ES-I3 (cell line): ENCODE results near the gene CIT.

ENCODE experiments used
- H3K36me3 ChIP-seq: 2 replicates; pipeline ENCODE4 v1.6.1; 2013; ENCODE audit warnings: mild to moderate bottlenecking, low read length, control low read depth, moderate library complexity; ENCODE audit not compliant: insufficient read depth
- H3K4me1 ChIP-seq: 2 replicates; pipeline ENCODE4 v1.6.1; 2013; ENCODE audit warnings: mild to moderate bottlenecking, control low read depth, low read length; ENCODE audit not compliant: insufficient read depth
- H3K9ac ChIP-seq: 2 replicates; pipeline ENCODE4 v1.6.1; 2013; ENCODE audit warnings: low read depth, mild to moderate bottlenecking, low read length, moderate library complexity
- H3K9me3 ChIP-seq: 2 replicates; pipeline ENCODE4 v1.6.1; 2013; ENCODE audit warnings: mild to moderate bottlenecking, low read length, moderate library complexity; ENCODE audit not compliant: control insufficient read depth, insufficient read depth

The CIT gene

GRCh38 chr12:119673634-119674033, 203.5 kb downstream of the CIT start:
- peaks cover 51% of the 10 kb centered on the region for H3K36me3 ChIP-seq
- H3K4me1 ChIP-seq = no peaks in the 10 kb centered on the region
- no peaks in the 10 kb centered on the region for H3K9me3 ChIP-seq
- no peak overlapping the region for H3K9ac ChIP-seq

GRCh38 chr12:119672194-119672593, 204.9 kb downstream of the CIT start:
- no peak overlapping the region for H3K9ac ChIP-seq
- H3K36me3 ChIP-seq = peaks cover 40% of the 10 kb centered on the region

DNA sequence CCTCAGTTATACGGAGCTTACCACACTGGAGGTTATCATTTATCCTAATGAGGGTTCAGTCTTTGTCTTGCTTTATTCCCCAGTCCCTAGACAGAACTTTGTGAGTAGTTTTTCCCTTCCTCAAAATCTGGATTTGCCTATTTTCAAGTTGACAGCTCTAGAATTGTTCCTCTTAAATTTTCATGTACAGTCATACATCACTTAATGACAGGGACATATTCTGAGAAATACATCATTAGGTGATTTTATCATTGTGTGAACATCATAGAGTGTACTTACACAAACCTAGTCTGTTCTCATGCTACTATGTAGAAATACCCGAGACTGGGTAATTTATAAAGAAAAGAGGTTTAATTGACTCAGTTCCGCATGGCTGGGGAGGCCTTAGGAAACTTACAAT, 206.1 kb downstream of the CIT start:
- peaks cover 33% of the 10 kb centered on the region for H3K36me3 ChIP-seq
- H3K9me3 ChIP-seq = no peaks in the 10 kb centered on the region
- no peak overlapping the region for H3K9ac ChIP-seq
- no peaks in the 10 kb centered on the region; the same call in 1 of the 2 replicates for H3K4me1 ChIP-seq

More at GRCh38 chr12:119672194-119672593, 204.9 kb downstream of the CIT start:
- Histone ChIP-seq H3K4me1 (no peaks in the 10 kb centered on the region), H3K9me3 (no peaks in the 10 kb centered on the region)

DNA sequence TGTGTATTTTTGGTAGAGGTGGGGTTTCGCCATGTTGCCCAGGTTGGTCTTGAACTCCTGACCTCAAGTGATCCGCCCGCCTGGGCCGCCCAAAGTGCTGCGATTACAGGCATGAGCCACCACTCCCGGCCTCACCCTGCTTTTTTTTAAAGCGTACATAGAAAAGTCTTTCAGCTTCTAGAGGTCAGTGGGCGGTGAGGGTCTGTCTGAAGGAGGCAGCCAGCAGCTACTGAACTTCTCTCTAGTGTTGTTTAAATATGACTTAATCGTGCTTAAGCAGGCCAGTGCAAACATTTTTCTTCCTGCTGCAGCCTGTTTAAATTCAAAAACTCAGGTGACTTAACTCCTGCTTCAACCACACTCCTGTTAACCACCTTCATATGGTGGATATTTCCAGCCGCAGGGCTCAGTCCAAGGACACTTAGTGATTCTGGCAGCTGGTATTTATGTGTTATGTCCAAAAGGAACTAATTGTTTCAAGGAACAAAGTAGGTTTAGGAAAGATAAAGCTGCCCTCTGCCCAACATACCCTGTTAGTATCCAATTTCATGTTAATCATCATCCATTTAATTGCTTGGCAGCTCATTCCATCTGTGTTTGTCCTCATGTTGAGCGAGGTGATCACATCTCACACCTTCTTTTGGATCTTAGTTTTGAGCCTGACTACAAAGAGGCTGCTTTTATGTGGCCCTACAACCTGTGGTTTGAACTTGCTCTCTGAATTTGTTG, 207.2 kb downstream of the CIT start:
- H3K9me3 ChIP-seq = no peaks in the 10 kb centered on the region
- H3K36me3 ChIP-seq = peaks cover 25% of the 10 kb centered on the region
- no peaks in the 10 kb centered on the region; the same call in 1 of the 2 replicates for H3K4me1 ChIP-seq
- H3K9ac ChIP-seq = no peak overlapping the region

DNA sequence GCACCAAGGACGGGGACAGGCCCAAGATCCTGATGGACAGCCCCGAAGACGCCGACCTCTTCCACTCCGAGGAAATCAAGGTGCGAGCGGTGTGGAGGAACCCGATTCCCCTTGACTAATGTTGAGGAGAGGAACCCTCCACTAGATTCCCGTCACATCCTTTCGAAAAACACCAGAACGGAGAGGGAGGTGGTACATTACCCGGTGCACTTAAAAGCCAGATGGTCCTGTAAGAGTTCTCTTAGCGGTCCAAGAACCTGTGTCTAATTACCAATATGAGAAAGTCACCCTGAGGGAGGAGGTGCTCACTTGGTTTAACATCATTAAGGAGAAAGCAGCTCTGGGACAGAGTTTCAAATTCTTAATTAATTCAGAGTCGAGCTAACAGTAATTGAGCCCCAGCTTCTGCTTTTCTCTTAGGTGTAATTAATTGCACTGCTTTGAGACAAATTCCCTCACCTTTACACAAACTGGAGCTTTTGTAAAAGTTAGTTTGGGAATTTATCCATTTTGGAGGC, 208.7 kb downstream of the CIT start:
- peak overlapping the region; percentile 95 for H3K9ac ChIP-seq
- peaks cover 15% of the 10 kb centered on the region for H3K36me3 ChIP-seq
- no peaks in the 10 kb centered on the region for H3K9me3 ChIP-seq
- H3K4me1 ChIP-seq = no peaks in the 10 kb centered on the region; the same call in 1 of the 2 replicates

- no peaks in the 10 kb centered on the region for H3K9me3 ChIP-seq
- peaks cover 10% of the 10 kb centered on the region for H3K36me3 ChIP-seq
- no peaks in the 10 kb centered on the region; the same call in 1 of the 2 replicates for H3K4me1 ChIP-seq
- peak within 1 kb of the TSS; percentile 95 for H3K9ac ChIP-seq
Observed at GRCh38 chr12:119667577-119668323, 209.4 kb downstream of the CIT start, which contains the start of gene PRKAB1. Gene PRKAB1, plus strand, starts transcription at chr12:119668133. Its CDS starts 112 bp downstream, at chr12:119668245.

DNA sequence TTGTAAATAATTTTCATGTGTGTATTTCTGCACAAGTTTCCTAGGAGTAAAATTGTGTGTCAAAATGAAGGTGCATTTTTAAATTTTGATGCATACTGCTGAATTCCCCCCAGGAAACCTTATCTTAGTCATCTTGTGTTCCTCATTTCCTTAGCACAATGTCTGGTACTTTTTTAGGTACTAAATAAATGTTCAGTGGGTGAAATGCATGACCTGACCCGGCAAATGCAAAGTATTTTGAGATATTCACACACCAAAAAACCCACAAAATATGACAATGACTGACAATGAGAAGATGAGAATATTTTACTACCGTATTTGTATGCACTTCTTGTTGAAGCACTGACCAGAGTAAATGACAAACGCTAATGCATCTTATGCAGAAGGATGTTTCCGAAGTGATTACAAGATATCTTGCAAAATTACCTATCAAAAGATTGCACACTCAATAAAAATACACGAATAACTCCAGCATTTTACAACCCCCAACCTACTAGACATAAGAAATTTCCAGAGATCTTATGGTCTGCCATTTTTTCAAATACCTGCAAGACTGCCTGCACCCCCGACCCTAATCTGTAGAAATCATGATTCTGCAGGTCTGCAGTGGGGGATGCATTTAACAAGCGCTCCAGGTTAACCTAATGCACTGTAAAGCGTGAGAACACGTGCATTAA, 210.1 kb downstream of the CIT start:
- no peaks in the 10 kb centered on the region; the same call in 1 of the 2 replicates for H3K4me1 ChIP-seq
- H3K36me3 ChIP-seq = peaks cover 3% of the 10 kb centered on the region; the same call in 1 of the 2 replicates
- no peaks in the 10 kb centered on the region for H3K9me3 ChIP-seq
- H3K9ac ChIP-seq = peak overlapping the region; percentile 95

DNA sequence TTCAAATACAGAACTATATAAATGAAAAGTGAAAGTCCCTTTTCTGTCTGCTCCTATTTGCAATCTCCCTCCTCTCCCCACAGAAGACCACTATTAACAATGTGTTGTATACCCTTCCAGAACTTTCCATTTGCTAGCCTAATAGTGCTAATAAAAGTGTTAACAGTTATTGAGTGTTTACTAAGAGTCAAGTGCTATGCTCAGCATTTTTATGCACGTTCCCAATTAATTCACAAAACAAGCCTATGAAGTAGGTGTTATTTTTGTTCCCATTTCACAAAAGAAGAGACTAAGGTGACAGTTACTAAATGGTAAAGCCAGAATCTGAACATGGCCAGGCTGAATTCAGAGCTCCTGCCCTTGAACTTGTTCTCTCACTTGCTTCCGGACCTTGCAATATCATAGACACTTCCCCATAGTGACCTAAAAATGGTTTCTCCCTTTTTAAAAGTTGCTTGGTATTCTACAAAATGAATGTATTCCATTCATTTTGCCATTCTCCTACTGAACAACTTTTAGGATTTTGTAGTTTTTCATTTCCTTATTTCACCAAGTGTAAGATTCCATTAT, 210.8 kb downstream of the CIT start:
- H3K9ac ChIP-seq = no peak overlapping the region
- peaks cover 3% of the 10 kb centered on the region; the same call in 1 of the 2 replicates for H3K36me3 ChIP-seq
- no peaks in the 10 kb centered on the region; the same call in 1 of the 2 replicates for H3K4me1 ChIP-seq
- no peaks in the 10 kb centered on the region for H3K9me3 ChIP-seq

DNA sequence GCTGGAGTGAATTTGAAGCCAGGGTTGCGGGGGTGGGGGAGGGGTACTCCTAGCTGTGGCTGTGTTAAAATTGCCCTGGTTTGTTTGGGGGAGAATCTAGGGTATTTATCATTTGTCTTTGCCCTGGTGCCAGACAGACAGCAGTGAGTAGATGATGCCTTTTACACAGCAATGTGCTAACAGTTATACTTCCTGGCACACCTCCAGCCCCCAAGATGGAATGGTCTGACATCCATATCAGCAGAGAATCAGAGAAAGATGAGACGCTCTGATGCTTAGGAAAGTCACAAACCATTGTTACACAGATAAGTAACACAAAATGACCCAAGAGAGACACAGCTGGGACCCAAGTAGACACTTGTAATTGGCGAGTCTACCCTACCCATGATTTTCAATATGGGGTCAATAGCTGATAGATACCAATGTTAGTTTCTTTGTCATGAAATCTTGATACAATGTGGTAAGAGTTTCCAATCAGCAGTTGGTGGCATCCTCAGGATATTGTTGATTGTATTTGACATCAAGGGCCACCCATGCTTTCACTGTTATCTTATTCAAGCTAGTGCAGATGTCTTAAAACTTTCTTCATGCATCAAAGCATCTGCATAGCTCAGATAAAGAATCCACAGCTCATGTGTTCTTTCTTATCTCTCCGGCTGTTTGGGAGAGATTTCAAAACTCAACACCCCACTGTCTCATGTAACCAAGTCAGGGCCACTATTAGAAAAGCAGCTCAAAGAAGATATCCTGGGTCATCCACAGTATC, 211.8 kb downstream of the CIT start:
- H3K4me1 ChIP-seq = no peaks in the 10 kb centered on the region; the same call in 1 of the 2 replicates
- H3K9me3 ChIP-seq = no peaks in the 10 kb centered on the region
- no peak overlapping the region for H3K9ac ChIP-seq
- H3K36me3 ChIP-seq = no peaks in the 10 kb centered on the region; the same call in 1 of the 2 replicates

DNA sequence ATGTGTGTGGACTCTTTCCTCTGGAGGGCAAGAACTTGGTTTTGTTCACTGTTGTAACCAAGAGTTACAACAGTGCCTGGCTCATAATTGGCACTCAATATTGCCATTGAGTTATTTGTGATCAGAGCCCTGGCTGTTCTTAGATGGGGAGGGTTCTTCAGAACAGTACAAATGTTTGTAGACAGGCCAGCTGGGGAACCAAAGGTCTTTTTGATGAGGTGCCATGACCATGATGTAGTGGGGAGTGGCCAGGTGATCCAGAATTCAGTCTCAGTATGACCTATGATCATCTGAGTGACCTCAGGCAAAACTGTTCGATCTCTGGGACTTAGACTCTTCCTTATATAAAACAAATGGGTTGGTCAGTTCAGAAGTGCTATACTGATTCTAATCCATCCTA, 212.5 kb downstream of the CIT start:
- Histone ChIP-seq H3K9me3 (no peaks in the 10 kb centered on the region), H3K9ac (no peak overlapping the region), H3K36me3 (no peaks in the 10 kb centered on the region), H3K4me1 (no peaks in the 10 kb centered on the region; the same call in 1 of the 2 replicates)

GRCh38 chr12:119661882-119662281, 215.2 kb downstream of the CIT start:
- Histone ChIP-seq H3K9ac (no peak overlapping the region), H3K36me3 (no peaks in the 10 kb centered on the region), H3K9me3 (no peaks in the 10 kb centered on the region), H3K4me1 (no peaks in the 10 kb centered on the region; the same call in 1 of the 2 replicates)

DNA sequence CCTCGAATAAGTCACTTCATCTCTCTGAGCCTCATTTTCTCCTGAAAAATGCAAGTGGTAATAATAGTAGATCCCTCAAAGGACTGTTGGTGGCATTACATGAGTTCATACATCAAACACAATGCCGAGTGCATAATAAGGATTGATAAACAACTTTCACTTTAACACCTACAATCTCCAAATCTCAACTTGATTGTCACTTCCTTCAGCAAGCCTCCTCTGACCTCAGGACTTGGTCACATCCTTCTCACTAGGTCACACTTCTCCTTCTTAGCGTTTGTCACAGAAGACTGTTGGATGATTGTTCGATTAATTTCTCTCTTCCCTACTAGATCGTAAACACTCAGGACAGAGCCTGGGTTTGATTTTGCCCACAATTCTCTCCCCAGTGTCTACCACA, 217.0 kb downstream of the CIT start:
- Histone ChIP-seq H3K9ac (no peak overlapping the region), H3K4me1 (no peaks in the 10 kb centered on the region), H3K36me3 (no peaks in the 10 kb centered on the region), H3K9me3 (no peaks in the 10 kb centered on the region)

DNA sequence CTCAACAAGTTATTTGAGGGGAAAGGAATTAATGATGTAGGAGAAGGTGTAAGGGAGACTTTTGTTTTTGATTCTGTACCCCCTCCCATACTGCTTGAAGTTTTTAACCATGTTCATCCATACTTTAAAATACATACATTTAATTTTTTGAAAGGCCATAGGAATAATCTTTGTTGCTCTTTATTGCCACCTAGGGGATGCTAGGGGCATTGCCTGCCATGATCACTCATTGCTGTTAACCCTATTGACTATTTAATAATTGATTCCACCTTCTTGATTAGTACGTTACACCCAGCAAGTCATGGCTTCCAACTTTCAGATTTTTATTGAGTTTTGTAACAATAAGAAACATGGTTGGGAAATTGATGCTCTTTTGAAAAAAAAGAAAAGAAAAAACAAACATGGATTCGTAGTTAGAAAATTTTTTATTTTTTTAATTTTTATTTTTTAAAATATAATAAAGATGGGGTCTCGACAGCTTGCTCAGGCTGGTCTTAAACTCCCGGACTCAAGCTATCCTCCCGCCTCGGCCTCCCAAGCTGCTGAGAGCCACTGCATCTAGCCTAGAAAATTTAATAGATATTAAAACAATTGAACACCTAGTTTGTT, 217.7 kb downstream of the CIT start:
- Histone ChIP-seq H3K36me3 (no peaks in the 10 kb centered on the region), H3K9ac (no peak overlapping the region), H3K4me1 (no peaks in the 10 kb centered on the region), H3K9me3 (no peaks in the 10 kb centered on the region)
